Mesenchymal stem cell (in vitro differentiated cells and primary cell): ENCODE data around the gene MTFR1L.

Experiments used
- DNase-seq: peaks from one replicate; pipeline ENCODE4 v3.0.0-alpha.2; 2013
- H2AFZ ChIP-seq: one replicate; pipeline ENCODE4 v1.6.1; 2013; ENCODE audit warnings: low read depth, mild to moderate bottlenecking, control low read depth, inconsistent platforms, low read length, moderate library complexity
- H2AK5ac ChIP-seq: 2 replicates; pipeline ENCODE4 v1.6.1; 2013; ENCODE audit warnings: low read length, moderate library complexity, mild to moderate bottlenecking, inconsistent platforms; ENCODE audit not compliant: severe bottlenecking
- H2BK120ac ChIP-seq: one replicate; pipeline ENCODE4 v1.6.1; 2013; ENCODE audit warnings: low read depth, mild to moderate bottlenecking, inconsistent platforms, low read length, moderate library complexity
- H2BK12ac ChIP-seq, 2 experiments: one replicate each; pipeline ENCODE4 v1.6.1; 2013; ENCODE audit warnings: inconsistent platforms in 2 of 2, low read length in 2 of 2, mild to moderate bottlenecking in 2 of 2, moderate library complexity in 2 of 2, control low read depth in 1 of 2
- H2BK15ac ChIP-seq: one replicate; pipeline ENCODE4 v1.6.1; 2013; ENCODE audit warnings: mild to moderate bottlenecking, low read depth, inconsistent platforms; ENCODE audit not compliant: poor library complexity, severe bottlenecking
- H2BK5ac ChIP-seq: 2 replicates; pipeline ENCODE4 v1.6.1; 2013; ENCODE audit warnings: low read depth, mild to moderate bottlenecking, low read length, control low read depth, inconsistent platforms; ENCODE audit not compliant: poor library complexity, severe bottlenecking
- H3K14ac ChIP-seq, 2 experiments: one replicate each; pipeline ENCODE4 v1.6.1; 2013; ENCODE audit warnings: inconsistent platforms in 2 of 2, low read length in 2 of 2, control low read depth in 1 of 2, mild to moderate bottlenecking in 1 of 2, moderate library complexity in 1 of 2
- H3K18ac ChIP-seq, 2 experiments: one replicate each; pipeline ENCODE4 v1.6.1; 2013; ENCODE audit warnings: inconsistent platforms in 2 of 2, low read length in 2 of 2, control low read depth in 1 of 2, low read depth in 1 of 2, mild to moderate bottlenecking in 1 of 2
- H3K23ac ChIP-seq, 2 experiments: one replicate each; pipeline ENCODE4 v1.6.1; 2013; ENCODE audit warnings: inconsistent platforms in 2 of 2, low read length in 2 of 2, mild to moderate bottlenecking in 2 of 2, moderate library complexity in 2 of 2, control low read depth in 1 of 2
- H3K27ac ChIP-seq: 2 replicates; pipeline ENCODE4 v1.5.1; 2013; ENCODE audit warnings: mild to moderate bottlenecking, moderate library complexity, low read length, control low read depth, inconsistent platforms; ENCODE audit not compliant: poor library complexity, severe bottlenecking
- H3K27me3 ChIP-seq, 2 experiments: 2 replicates each; pipeline versions ENCODE4 v1.6.1 to v1.7.0; 2013; ENCODE audit warnings: low read length in 2 of 2, mild to moderate bottlenecking in 2 of 2, moderate library complexity in 2 of 2, control low read depth in 1 of 2, inconsistent platforms in 1 of 2; ENCODE audit not compliant: control insufficient read depth in 1 of 2, insufficient read depth in 1 of 2
- H3K36me3 ChIP-seq, 2 experiments: 2 replicates each; pipeline versions ENCODE4 v1.6.1 to v1.7.0; 2013; ENCODE audit warnings: low read length in 2 of 2, control low read depth in 1 of 2, inconsistent platforms in 1 of 2, low read depth in 1 of 2, mild to moderate bottlenecking in 1 of 2; ENCODE audit not compliant: insufficient read depth in 2 of 2, control insufficient read depth in 1 of 2
- H3K4ac ChIP-seq, 2 experiments: one replicate each; pipeline ENCODE4 v1.6.1; 2013; ENCODE audit warnings: inconsistent platforms in 2 of 2, low read length in 2 of 2, mild to moderate bottlenecking in 2 of 2, moderate library complexity in 2 of 2, control low read depth in 1 of 2, low read depth in 1 of 2
- H3K4me1 ChIP-seq: 2 replicates; pipeline ENCODE4 v1.6.1; 2013; ENCODE audit warnings: low read depth, low read length, control low read depth; ENCODE audit not compliant: control insufficient read depth, insufficient read depth
- H3K4me2 ChIP-seq: 2 replicates; pipeline ENCODE4 v1.6.1; 2013; ENCODE audit warnings: low read length, mild to moderate bottlenecking, inconsistent platforms; ENCODE audit not compliant: poor library complexity, severe bottlenecking
- H3K4me3 ChIP-seq, 2 experiments: 2 replicates each; pipeline versions ENCODE4 v1.5.1 to v1.7.0; 2013; ENCODE audit warnings: low read length in 2 of 2, mild to moderate bottlenecking in 2 of 2, control low read depth in 1 of 2, low read depth in 1 of 2; ENCODE audit not compliant: insufficient read depth in 1 of 2
- H3K79me1 ChIP-seq: replicated peaks from 2 replicates; pipeline ENCODE4 v1.6.1; 2013; ENCODE audit warnings: mild to moderate bottlenecking, control low read depth, low read length, inconsistent platforms; ENCODE audit not compliant: poor library complexity, severe bottlenecking
- H3K9ac ChIP-seq: 2 replicates; pipeline ENCODE4 v1.7.0; 2013; ENCODE audit warnings: mild to moderate bottlenecking, low read length, moderate library complexity
- H3K9me3 ChIP-seq: 2 replicates; pipeline ENCODE4 v1.7.0; 2013; ENCODE audit warnings: mild to moderate bottlenecking, low read length; ENCODE audit not compliant: control insufficient read depth
- H4K8ac ChIP-seq: one replicate; pipeline ENCODE4 v1.6.1; 2013; ENCODE audit warnings: inconsistent platforms, mild to moderate bottlenecking, low read length, moderate library complexity
- H4K91ac ChIP-seq: one replicate; pipeline ENCODE4 v1.6.1; 2013; ENCODE audit warnings: mild to moderate bottlenecking, low read length, inconsistent platforms
- WGBS: methylation state at CpG from one replicate; pipeline ENCODE4 v1.1.7; 2013; ENCODE audit warnings: mixed read lengths; 5-methylcytosine and 5-hydroxymethylcytosine counted together

MTFR1L gene

GRCh38 chr1:25786887-25787759 is 32.6 kb upstream of the MTFR1L start:
- Histone ChIP-seq H2BK12ac (no peak overlapping the region), H4K91ac (no peak overlapping the region), H3K27ac (no peak overlapping the region), H2AFZ (no peak overlapping the region), H4K8ac (no peak overlapping the region), H3K4ac (no peak overlapping the region), H3K27me3 (peaks cover 0 to 14% of the 10 kb centered on the region in 2 experiments), H2BK5ac (no peak overlapping the region), H2AK5ac (no peak overlapping the region), H3K36me3 (peaks cover 0 to 55% of the 10 kb centered on the region in 2 experiments), H2BK120ac (no peak overlapping the region), H3K18ac (no peak overlapping the region), H3K9me3 (no peaks in the 10 kb centered on the region), H3K4me2 (no peak overlapping the region), H3K23ac (no peak overlapping the region), H3K79me1 (no peaks in the 10 kb centered on the region), H3K9ac (no peak overlapping the region), H3K14ac (no peak overlapping the region), H3K4me3 (no peak overlapping the region), H2BK15ac (no peak overlapping the region), H3K4me1 (peaks cover 5% of the 10 kb centered on the region)
- no peak for DNase-seq
- 69% methylated on average over 8 of the region's 11 CpGs for WGBS

GRCh38 chr1:25787760-25788166 is 32.0 kb upstream of the MTFR1L start:
- H3K4ac ChIP-seq, result no peak overlapping the region
- H3K18ac ChIP-seq, result no peak overlapping the region
- no peak overlapping the region for H3K14ac ChIP-seq
- no peak overlapping the region for H3K23ac ChIP-seq
- no peak overlapping the region for H2BK12ac ChIP-seq
- no peak overlapping the region for H2BK120ac ChIP-seq
- no peak overlapping the region for H2AK5ac ChIP-seq
- no peak overlapping the region for H3K4me2 ChIP-seq
- H2BK5ac ChIP-seq, result no peak overlapping the region
- H2BK15ac ChIP-seq, result no peak overlapping the region
- no peak overlapping the region for H3K27ac ChIP-seq
- H2AFZ ChIP-seq, result no peak overlapping the region
- H4K8ac ChIP-seq, result no peak overlapping the region
- H3K9me3 ChIP-seq, result no peaks in the 10 kb centered on the region
- 83% methylated on average over 5 of the region's 5 CpGs for WGBS
- no peaks in the 10 kb centered on the region for H3K79me1 ChIP-seq
- no peak overlapping the region for H3K9ac ChIP-seq
- peaks cover 0 to 51% of the 10 kb centered on the region in 2 experiments for H3K36me3 ChIP-seq
- DNase-seq, result no peak
- H3K27me3 ChIP-seq, result peaks cover 0 to 14% of the 10 kb centered on the region in 2 experiments
- H3K4me3 ChIP-seq, result no peak overlapping the region
- H4K91ac ChIP-seq, result no peak overlapping the region
- H3K4me1 ChIP-seq, result peaks cover 2% of the 10 kb centered on the region

DNA sequence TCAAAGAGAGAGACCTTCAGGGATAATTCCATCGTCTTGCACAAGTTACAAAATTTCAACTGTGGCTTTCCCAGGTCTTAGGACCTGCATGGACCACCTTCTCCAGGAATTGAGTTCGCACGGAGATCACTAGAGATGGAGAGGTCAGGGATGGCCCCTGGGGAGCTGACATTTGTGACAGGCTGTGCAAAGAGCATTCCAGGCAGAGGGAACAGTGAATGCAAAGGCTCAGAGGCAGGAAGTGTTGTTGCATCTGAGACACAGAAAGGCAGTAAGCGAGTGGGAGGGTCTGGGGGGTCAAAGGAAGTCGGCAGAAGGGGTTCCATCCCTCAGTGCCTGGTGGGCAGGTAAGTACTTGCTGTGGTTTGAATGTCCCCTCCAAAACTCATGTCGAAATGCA is 29.3 kb upstream of the MTFR1L start:
- 87% methylated on average over 6 of the region's 6 CpGs for WGBS

DNA sequence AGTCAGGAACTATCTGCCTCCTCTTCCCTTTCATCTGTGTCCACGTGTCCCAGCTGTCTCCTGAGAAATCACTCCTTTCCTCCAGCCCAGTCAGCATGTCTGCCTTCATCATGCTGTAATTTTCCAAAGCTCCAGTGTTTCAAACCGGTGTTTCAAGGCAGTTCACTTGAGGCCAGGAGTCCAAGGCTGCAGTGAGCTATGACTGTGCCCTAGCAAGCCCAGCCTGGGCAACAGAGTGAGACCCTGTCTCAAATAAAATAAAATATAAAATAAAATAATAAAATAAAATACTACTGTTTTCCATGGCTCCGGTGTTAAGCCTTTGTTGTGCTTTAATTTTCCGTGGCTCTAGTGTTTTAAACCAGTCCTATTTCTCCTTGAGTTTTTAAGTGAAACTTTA is 27.6 kb upstream of the MTFR1L start:
- WGBS, result 53% methylated on average over 3 of the region's 4 CpGs
- H3K4ac ChIP-seq, result no peak overlapping the region
- H4K91ac ChIP-seq, result no peak overlapping the region
- no peak overlapping the region for H3K18ac ChIP-seq
- no peak overlapping the region for H3K9ac ChIP-seq
- H2BK5ac ChIP-seq, result no peak overlapping the region
- no peak overlapping the region for H2AK5ac ChIP-seq
- no peak overlapping the region for H3K14ac ChIP-seq
- H3K4me2 ChIP-seq, result no peak overlapping the region
- no peak overlapping the region for H3K23ac ChIP-seq
- peaks cover 0 to 21% of the 10 kb centered on the region in 2 experiments for H3K36me3 ChIP-seq
- no peak for DNase-seq
- no peak overlapping the region for H2AFZ ChIP-seq
- H3K27ac ChIP-seq, result no peak overlapping the region
- H2BK12ac ChIP-seq, result no peak overlapping the region
- no peak overlapping the region for H2BK15ac ChIP-seq
- no peaks in the 10 kb centered on the region for H3K9me3 ChIP-seq
- no peaks in the 10 kb centered on the region for H3K79me1 ChIP-seq
- no peak overlapping the region for H3K4me3 ChIP-seq
- peaks cover 1% of the 10 kb centered on the region for H3K4me1 ChIP-seq
- peaks cover 0 to 14% of the 10 kb centered on the region in 2 experiments for H3K27me3 ChIP-seq
- H4K8ac ChIP-seq, result no peak overlapping the region
- no peak overlapping the region for H2BK120ac ChIP-seq

More for the DNA sequence above, 29.3 kb upstream of the MTFR1L start:
- Histone ChIP-seq H3K27ac (no peak overlapping the region), H2BK12ac (no peak overlapping the region), H3K4me1 (peaks cover 2% of the 10 kb centered on the region), H4K8ac (no peak overlapping the region), H2BK15ac (no peak overlapping the region), H3K27me3 (peaks cover 0 to 14% of the 10 kb centered on the region in 2 experiments), H4K91ac (no peak overlapping the region), H2BK5ac (no peak overlapping the region), H2AK5ac (no peak overlapping the region), H3K79me1 (no peaks in the 10 kb centered on the region), H3K23ac (no peak overlapping the region), H3K4me3 (no peak overlapping the region), H3K4ac (no peak overlapping the region), H2BK120ac (no peak overlapping the region), H3K4me2 (no peak overlapping the region), H3K9me3 (no peaks in the 10 kb centered on the region), H3K18ac (no peak overlapping the region), H2AFZ (no peak overlapping the region), H3K14ac (no peak overlapping the region), H3K9ac (no peak overlapping the region), H3K36me3 (peaks cover 0 to 29% of the 10 kb centered on the region in 2 experiments)
- DNase-seq, result no peak
